NCI-H2107 treated with DMSO at 0.1 percent for 48 hours (cell line): ENCODE results near the gene SSTR5.

ENCODE experiments used
- DNase-seq: peaks from one replicate; lab custom pipeline; 2025; ENCODE audit not compliant: unreplicated experiment; lab: John Stamatoyannopoulos, UW

Gene SSTR5

DNA sequence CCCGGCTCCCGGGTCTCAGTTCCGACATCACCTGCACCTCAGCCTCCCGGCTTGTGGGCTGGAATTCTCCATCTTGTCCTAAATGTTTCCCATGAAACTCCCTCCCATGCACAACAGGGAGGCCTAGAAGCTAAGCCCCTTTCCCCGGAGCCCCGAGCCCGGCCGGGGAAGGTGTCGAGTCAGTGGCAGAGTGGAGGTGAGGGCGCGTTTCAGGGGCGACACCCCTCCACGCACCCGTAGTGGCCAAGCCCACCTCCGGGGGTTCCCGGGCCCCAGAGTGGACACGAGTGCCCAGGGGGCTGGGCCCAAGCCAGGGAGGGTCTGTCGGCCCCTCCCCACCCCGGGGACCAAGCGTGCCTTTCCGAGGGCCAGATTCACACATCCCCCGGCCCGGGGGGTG, 48.5 kb downstream of the SSTR5 start:
- DNase-seq: no peak

GRCh38 chr16:1121601-1122397, 49.3 kb downstream of the SSTR5 start:
- no peak for DNase-seq

- DNase-seq: no peak
Measured at GRCh38 chr16:1122398-1122765, 49.8 kb downstream of the SSTR5 start.

DNA sequence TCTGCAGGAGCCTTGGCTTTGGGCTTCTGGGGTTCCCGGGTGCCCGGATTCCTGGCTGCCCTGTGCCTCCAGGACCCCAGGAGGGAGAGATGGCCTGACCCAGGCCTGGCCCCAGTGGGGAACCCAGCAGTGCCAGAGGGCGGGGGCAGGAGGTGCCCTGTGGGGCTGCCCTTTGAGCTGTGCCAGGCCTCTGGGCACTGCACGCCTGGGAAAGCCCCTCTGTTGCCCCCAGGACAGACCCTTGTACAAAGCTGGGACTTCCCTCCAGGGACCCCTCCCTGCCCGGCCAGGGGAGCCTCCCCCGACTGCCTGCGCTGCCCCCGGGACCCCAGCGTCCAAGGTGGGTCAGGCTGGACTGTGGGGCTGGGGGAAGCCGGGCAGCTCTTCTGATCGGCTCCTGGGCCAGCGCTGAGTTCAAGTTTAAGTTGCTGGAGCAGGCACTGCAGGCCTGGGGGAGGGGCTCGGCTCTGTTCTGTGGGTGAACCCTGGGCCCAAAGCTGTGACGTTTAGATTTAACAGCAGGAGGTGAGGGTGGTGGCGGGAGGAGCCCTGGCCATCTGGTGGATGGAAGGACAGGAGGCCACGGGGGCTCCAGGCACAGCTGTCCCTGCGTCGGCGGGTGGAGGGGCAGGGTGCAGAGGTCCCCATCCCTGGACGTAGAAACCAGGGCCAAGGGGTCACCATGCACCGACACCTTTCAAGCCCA, 51.1 kb downstream of the SSTR5 start:
- no peak for DNase-seq

GRCh38 chr16:1124291-1124690, 51.7 kb downstream of the SSTR5 start:
- DNase-seq: no peak

GRCh38 chr16:1124795-1125194, 52.2 kb downstream of the SSTR5 start:
- DNase-seq: no peak

DNA sequence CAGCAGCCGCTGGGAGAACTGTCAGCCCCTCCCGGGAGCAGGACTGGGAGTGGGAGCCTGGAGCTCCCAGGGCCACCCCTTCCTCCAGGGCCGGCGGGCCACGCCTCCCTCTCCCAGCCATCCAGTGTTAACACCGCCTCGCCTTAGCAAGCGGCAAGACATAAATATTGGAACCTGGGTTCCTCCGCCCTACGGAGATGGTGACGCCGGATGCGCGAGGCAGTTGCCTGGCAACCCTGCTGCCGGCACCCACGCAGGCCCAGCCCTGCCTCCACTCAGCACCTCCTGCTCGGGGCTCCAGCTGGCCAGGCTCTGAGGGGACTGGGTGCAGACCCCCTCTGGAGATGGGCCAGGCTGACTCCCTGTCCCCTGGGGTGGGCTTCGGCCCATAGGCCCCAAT, 52.9 kb downstream of the SSTR5 start:
- DNase-seq: no peak

GRCh38 chr16:1126044-1126443, 53.5 kb downstream of the SSTR5 start:
- DNase-seq: no peak

- no peak for DNase-seq
Measured at GRCh38 chr16:1126586-1126985, 54.0 kb downstream of the SSTR5 start.

DNA sequence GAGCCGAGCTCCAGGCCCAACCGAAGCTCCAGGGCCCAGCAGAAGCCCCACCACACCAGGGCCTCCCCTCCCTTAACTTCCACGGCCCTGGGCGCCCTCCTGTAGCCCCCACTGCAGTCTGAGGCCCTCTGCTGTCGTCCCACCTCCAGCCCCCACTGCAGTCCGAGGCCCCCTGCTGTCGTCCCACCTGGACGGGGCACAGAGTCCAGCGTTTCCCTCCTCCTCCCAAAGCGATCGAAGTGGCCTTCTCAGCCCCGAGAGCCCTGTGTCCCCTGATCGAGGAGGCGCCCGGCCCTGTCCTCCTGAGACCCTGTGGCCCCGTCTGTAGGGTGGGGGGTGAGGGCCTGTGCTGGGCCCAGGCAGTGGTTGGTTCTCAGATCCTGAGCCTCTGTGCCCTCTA, 54.6 kb downstream of the SSTR5 start:
- no peak for DNase-seq

DNA sequence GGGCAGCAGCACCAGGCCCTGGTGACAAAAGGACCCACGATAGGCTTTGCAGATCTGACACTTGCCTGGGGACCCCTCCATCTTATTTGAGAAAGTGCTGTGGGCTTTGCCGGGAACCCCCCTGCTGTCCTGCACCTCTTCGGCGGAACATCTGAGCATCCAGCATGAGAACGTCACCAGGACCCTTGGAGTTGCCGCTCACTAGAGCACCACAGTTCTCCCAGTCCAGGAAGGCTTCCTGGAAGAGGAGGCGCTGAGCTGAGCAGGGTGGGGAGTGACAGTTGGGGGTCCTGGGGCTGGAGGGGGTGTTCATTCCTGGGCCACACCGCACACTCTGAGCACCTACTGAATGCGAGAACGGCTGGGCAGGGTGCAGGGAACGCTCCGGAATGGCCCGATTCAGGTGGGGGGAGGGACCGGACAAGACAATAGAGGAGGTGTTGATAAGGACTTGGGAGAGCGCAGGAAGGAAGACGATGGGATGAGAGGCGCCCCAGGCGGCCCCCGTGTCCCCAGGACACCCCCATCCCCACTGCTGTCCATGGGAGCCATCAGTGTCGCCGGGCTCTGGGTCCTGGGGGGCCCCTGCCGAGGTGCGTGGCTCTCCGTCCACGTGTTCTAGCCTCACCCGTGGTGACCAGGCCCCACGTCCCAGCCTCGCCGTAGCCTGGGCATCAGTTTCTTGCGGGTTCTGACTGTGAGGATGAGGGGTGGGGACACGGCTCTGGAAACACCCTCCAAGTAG, 55.6 kb downstream of the SSTR5 start:
- DNase-seq: no peak

DNA sequence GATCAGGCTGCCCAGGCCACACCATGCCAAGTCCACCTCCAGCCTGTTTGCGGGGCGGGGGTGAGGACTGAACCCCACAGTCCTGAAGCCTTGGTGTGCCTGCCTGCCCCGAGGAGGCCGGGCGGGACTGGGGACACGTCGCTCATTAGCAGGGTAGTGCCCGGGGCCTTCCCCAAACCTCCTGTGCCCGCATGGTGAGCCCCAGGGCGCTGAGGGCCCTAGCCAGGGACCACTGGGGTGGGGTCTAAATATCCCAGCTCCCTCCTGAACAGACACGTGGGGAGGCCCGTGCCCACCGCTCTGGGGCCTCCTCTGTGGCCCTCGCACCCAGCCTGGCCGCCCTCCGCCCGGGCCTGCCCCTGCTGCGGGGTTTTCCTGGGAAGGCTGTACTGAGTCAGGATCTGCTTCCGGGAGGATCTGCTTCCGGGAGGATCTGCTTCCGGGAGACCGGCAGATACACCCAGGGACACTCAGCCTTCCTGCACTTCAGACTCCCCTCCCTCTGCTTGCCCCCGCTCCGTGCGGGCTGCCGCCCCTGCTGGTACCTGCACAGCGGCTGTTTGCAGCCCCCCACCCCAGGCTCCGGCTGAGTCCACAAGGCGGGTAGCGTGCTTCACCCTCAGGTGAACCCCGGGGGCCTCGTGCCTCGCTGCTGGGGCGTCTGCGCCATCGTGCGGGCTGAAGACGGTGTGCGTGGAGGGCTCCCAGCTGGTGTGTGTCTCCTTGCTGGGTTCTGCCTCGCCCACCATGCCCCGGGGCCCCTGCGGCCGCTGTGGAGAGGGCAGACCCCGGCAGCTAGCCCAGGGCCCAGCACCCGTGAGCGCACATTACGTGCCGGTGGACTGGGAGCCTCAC, 56.8 kb downstream of the SSTR5 start:
- DNase-seq: no peak

DNA sequence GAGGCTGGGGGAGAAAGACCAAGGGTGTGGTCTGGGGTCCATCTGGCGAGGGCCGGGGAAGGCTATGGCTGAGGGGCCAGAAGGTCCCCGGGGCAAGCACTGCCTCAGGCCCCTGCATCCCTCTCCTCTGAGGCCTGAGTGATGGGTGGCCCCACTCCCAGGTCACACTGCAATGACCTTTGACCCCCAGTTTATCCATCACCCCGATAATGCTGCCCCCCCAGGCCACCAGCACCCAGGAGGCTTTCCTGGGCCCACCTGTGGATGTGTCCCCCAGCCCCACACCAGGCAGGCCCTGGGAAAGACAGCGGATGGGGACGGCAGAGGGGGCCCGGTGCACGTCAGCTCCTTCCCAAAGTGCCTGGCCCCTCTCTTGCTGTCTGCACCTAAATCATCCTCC, 57.8 kb downstream of the SSTR5 start:
- DNase-seq: no peak
